GM19324 (cell line): ENCODE measurements around the gene SIGLEC6.

Source experiments
- ATAC-seq: cut with Tn5 transposase; IDR thresholded peaks from one replicate; pipeline ENCODE4 v1.9.1; 2021; ENCODE audit warnings: mild to moderate bottlenecking, moderate library complexity; ENCODE audit not compliant: unreplicated experiment, low FRiP score

Gene SIGLEC6

GRCh38 chr19:51549533-51550324, 18.3 kb upstream of the SIGLEC6 start:
- ATAC-seq: no peak

- no peak for ATAC-seq
Measured at GRCh38 chr19:51548891-51549305, 17.4 kb upstream of the SIGLEC6 start.

- no peak for ATAC-seq
Measured at GRCh38 chr19:51548213-51548651, 16.8 kb upstream of the SIGLEC6 start.

- no peak for ATAC-seq
Measured at GRCh38 chr19:51547397-51548212, 16.1 kb upstream of the SIGLEC6 start.

- no peak for ATAC-seq
Measured at GRCh38 chr19:51546650-51547396, 15.4 kb upstream of the SIGLEC6 start.

GRCh38 chr19:51546107-51546649, 14.7 kb upstream of the SIGLEC6 start:
- no peak for ATAC-seq

- ATAC-seq: no peak
Measured at GRCh38 chr19:51544038-51544437, 12.6 kb upstream of the SIGLEC6 start.

GRCh38 chr19:51542699-51543098, 11.2 kb upstream of the SIGLEC6 start:
- no peak for ATAC-seq

- ATAC-seq: no peak
Measured at GRCh38 chr19:51541458-51542357, 10.2 kb upstream of the SIGLEC6 start.

- ATAC-seq: no peak
Measured at GRCh38 chr19:51539821-51540366, 8.4 kb upstream of the SIGLEC6 start.

GRCh38 chr19:51535535-51535934, 4.1 kb upstream of the SIGLEC6 start:
- no peak for ATAC-seq

- no peak for ATAC-seq
Measured at GRCh38 chr19:51530616-51531015, 854 bp downstream of the SIGLEC6 start.

- no peak for ATAC-seq
Measured at GRCh38 chr19:51529301-51529700, 2.2 kb downstream of the SIGLEC6 start.

- ATAC-seq: no peak
Measured at GRCh38 chr19:51525651-51526050, 5.8 kb downstream of the SIGLEC6 start.

- no peak for ATAC-seq
Measured at GRCh38 chr19:51524666-51525264, 6.7 kb downstream of the SIGLEC6 start.

GRCh38 chr19:51521781-51522180, 9.7 kb downstream of the SIGLEC6 start:
- ATAC-seq: no peak

- ATAC-seq: no peak
Measured at GRCh38 chr19:51521357-51521756, 10.1 kb downstream of the SIGLEC6 start.

- ATAC-seq: no peak
Measured at GRCh38 chr19:51520728-51521127, 10.7 kb downstream of the SIGLEC6 start.
